Transverse colon (tissue), 3 donors: Measurements from ENCODE around the gene OPTC.

Experiments
- EP300 ChIP-seq: sonication (generic); formaldehyde crosslinking; IDR thresholded peaks from one replicate; pipeline ENCODE4 v1.6.1; 2017; ENCODE audit warnings: antibody characterized with exemption, low read depth
- POLR2A ChIP-seq: fragments of 450-650 bp; IDR thresholded peaks from one replicate; pipeline ENCODE4 v1.6.1; 2016; ENCODE audit warnings: antibody characterized with exemption, mild to moderate bottlenecking, moderate library complexity
- TF ChIP-seq, protein P1 (sequence below), 5 experiments: fragments of 200-600 bp in 3 of 5; fragments of 450-650 bp in 2 of 5; sonication (generic) in 3 of 5; IDR thresholded peaks; 1 replicate in 2 of 5; 2 replicates in 3 of 5; pipeline ENCODE4 v1.5.1; 2016 to 2017; ENCODE audit warnings: antibody characterized with exemption in 5 of 5, inconsistent platforms in 3 of 5, mild to moderate bottlenecking in 2 of 5, moderate library complexity in 1 of 5

DNA sequence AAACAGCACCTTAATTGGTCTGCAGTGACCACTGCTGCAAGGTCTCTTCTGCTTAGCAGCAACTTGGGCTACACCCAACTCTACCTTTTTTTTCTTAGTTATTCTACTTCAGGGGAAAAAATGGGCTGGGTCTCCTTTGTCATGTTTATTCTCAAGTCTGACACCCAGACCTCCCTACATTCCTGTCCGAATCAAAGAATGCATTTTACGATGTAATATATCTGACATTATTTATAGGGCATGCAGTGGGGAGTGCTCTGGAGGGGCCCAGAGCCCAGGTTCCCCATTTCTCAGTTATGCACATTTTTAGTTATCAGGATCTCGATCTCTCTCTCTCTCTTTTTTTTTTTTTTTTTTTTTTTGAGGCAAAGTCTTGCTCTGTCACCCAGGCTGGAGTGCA is 50.5 kb downstream of the OPTC start:
- TF ChIP-seq EP300: no peak
- TF ChIP-seq, protein P1, sequence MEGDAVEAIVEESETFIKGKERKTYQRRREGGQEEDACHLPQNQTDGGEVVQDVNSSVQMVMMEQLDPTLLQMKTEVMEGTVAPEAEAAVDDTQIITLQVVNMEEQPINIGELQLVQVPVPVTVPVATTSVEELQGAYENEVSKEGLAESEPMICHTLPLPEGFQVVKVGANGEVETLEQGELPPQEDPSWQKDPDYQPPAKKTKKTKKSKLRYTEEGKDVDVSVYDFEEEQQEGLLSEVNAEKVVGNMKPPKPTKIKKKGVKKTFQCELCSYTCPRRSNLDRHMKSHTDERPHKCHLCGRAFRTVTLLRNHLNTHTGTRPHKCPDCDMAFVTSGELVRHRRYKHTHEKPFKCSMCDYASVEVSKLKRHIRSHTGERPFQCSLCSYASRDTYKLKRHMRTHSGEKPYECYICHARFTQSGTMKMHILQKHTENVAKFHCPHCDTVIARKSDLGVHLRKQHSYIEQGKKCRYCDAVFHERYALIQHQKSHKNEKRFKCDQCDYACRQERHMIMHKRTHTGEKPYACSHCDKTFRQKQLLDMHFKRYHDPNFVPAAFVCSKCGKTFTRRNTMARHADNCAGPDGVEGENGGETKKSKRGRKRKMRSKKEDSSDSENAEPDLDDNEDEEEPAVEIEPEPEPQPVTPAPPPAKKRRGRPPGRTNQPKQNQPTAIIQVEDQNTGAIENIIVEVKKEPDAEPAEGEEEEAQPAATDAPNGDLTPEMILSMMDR (IDR thresholded peaks at IDR 0.05): no peak
- no peak for TF ChIP-seq POLR2A
